BE2C (cell line): ENCODE results near the gene G2E3.
A peak's percentile ranks its signal among the peaks of the same experiment; 100 is the strongest.

ENCODE experiments used
- DNase-seq: peaks from one replicate; pipeline ENCODE4 v3.0.0-alpha.2; 2020
- H3K27me3 ChIP-seq: fragments of 250-450 bp; sonication (Bioruptor Pico); 2 replicates; pipeline ENCODE4 v1.5.1; 2020; ENCODE audit warnings: mild to moderate bottlenecking
- H3K36me3 ChIP-seq: fragments of 250-450 bp; sonication (Bioruptor Pico); 2 replicates; pipeline ENCODE4 v1.5.1; 2020; ENCODE audit warnings: mild to moderate bottlenecking
- H3K4me1 ChIP-seq: fragments of 250-450 bp; sonication (Bioruptor Pico); 2 replicates; pipeline ENCODE4 v1.5.1; 2020
- H3K4me3 ChIP-seq: 2 replicates; pipeline ENCODE4 v1.5.1; 2011; ENCODE audit warnings: low read depth, low read length
- H3K9me3 ChIP-seq: fragments of 250-450 bp; sonication (Bioruptor Pico); 2 replicates; pipeline ENCODE4 v1.5.1; 2020
- CTCF ChIP-seq: IDR thresholded peaks from 2 replicates; pipeline ENCODE4 v1.5.1; 2012; ENCODE audit warnings: mild to moderate bottlenecking, low read depth, low read length

Gene G2E3

GRCh38 chr14:30655124-30655523 lies 96.2 kb downstream of the G2E3 start:
- Histone ChIP-seq H3K4me1 (no peaks in the 10 kb centered on the region), H3K4me3 (no peak overlapping the region), H3K36me3 (peaks cover 32% of the 10 kb centered on the region), H3K9me3 (no peaks in the 10 kb centered on the region), H3K27me3 (no peaks in the 10 kb centered on the region)
- TF ChIP-seq CTCF: no peak
- DNase-seq: no peak

- DNase-seq: no peak
- Histone ChIP-seq H3K4me3 (no peak overlapping the region), H3K9me3 (no peaks in the 10 kb centered on the region), H3K36me3 (peaks cover 27% of the 10 kb centered on the region), H3K4me1 (no peaks in the 10 kb centered on the region), H3K27me3 (no peaks in the 10 kb centered on the region)
- no peak for TF ChIP-seq CTCF
Observed at GRCh38 chr14:30655658-30656057, 96.7 kb downstream of the G2E3 start.

- Histone ChIP-seq H3K4me3 (no peak overlapping the region), H3K36me3 (peaks cover 24% of the 10 kb centered on the region), H3K9me3 (no peaks in the 10 kb centered on the region), H3K4me1 (no peaks in the 10 kb centered on the region), H3K27me3 (no peaks in the 10 kb centered on the region)
- TF ChIP-seq CTCF: peak; percentile 84
- DNase-seq: peak; percentile 36
Observed at GRCh38 chr14:30656190-30656632, 97.3 kb downstream of the G2E3 start.

GRCh38 chr14:30657050-30657449 lies 98.1 kb downstream of the G2E3 start:
- Histone ChIP-seq H3K4me1 (no peaks in the 10 kb centered on the region), H3K4me3 (no peak overlapping the region), H3K27me3 (no peaks in the 10 kb centered on the region), H3K36me3 (peaks cover 19% of the 10 kb centered on the region), H3K9me3 (no peaks in the 10 kb centered on the region)
- DNase-seq: no peak
- no peak for TF ChIP-seq CTCF

GRCh38 chr14:30657606-30658163 lies 98.7 kb downstream of the G2E3 start:
- peak; percentile 22; the same call in 1 of the 2 replicates for TF ChIP-seq CTCF
- Histone ChIP-seq H3K4me1 (no peaks in the 10 kb centered on the region), H3K4me3 (no peak overlapping the region), H3K9me3 (no peaks in the 10 kb centered on the region), H3K36me3 (peaks cover 13% of the 10 kb centered on the region), H3K27me3 (no peaks in the 10 kb centered on the region)
- DNase-seq: no peak

GRCh38 chr14:30658645-30659044 lies 99.7 kb downstream of the G2E3 start:
- Histone ChIP-seq H3K36me3 (peaks cover 14% of the 10 kb centered on the region), H3K9me3 (no peaks in the 10 kb centered on the region), H3K4me1 (no peaks in the 10 kb centered on the region), H3K27me3 (no peaks in the 10 kb centered on the region), H3K4me3 (no peak overlapping the region)
- no peak for TF ChIP-seq CTCF
- no peak for DNase-seq
